Stimulated activated CD4-positive, alpha-beta T cell treated with anti-CD3 and anti-CD28 coated beads, Interleukin-1b, Interleukin-23, amount 100 ng/mL, for 48 hours (primary cell): ENCODE results near the gene GFPT1.
A peak's percentile ranks its signal among the peaks of the same experiment; 100 is the strongest.
"Not testable (repeated sequence)": the region's sequence is repeated elsewhere in the genome, so short reads cannot be mapped to it uniquely, and the experiment has no call there.

Experiments
- DNase-seq: peaks from one replicate; pipeline ENCODE4 v3.0.0-alpha.2; 2020

The GFPT1 gene

GRCh38 chr2:69383176-69383812 lies 3.7 kb downstream of the GFPT1 start:
- DNase-seq = no peak

DNA sequence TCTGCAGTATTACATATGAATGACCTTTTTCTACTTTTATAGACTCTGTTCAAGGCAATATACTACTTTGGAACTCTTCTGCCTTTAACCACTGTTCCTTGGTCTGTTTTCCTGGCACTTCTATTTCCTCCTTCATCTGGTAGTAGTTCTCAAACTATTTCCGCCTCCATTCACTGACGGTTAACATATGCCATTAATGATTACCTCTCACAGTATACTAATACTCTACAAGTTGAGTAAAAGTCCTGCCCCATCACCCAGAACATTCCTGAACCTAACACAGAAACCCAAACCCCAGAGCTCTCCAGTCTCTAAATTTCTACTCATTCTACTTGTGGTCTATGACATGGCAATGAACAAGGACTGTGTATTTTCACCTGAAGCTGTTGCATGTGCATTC lies 4.5 kb downstream of the GFPT1 start:
- DNase-seq = no peak

GRCh38 chr2:69381337-69381737 lies 5.7 kb downstream of the GFPT1 start:
- peak; percentile 44 for DNase-seq

- DNase-seq = no peak
Measured at GRCh38 chr2:69380072-69380917, 6.7 kb downstream of the GFPT1 start.

DNA sequence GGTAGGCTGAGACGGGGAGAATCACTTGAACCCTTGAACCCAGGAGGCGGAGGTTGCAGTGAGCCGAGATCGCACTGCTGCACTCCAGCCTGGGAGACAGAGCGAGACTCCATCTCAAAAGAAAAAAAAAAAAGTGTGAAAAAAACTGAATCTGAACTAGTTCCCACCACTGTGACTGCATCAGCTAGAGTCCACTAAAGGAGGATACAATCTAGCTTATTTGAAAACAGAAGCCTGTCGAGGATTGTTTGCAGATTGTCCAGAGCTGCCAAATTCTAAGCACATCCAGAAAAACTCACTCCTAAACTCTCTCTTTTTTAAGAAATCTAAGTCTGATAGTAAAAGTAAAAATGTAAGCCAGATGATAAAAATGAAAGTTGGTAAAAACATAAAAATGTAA lies 10.6 kb downstream of the GFPT1 start:
- no peak for DNase-seq

DNA sequence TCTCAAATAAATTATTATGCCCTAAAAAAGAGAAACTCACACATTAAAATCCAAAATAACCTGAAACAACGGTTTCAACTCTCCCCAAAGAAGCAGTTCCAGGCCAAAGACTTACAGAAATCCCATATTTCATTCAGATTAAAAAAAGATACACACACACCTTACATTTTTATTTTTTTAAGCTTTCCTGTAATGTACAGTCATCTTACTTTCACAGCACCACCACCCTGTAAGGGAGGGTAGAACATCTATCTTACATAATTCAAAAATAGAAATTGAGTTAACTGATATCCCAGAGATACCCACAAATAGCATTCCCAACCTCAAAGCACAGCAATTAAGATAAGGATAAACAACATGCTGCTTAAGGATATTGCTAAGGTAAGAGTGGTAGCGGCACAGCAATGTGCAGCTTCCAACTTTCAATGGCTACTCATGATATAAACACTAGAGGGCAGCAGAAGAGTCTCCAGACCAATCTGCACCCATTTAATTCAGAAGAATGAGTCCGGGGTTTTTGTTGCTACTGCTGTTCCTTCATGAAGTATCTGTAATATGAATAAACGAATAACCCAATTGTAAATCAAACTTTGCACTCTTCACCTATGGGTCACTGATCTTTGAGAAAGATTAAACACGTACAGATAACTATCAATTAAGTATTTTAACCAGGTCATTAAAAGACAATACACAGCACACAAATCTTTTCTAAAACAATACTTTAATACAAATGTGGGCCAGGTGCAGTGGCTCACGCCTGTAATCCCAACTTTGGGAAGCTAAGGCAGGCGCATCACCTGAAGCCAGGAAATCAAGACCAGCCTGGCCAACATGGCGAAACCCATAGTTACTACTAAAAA lies 11.3 kb downstream of the GFPT1 start:
- DNase-seq = no peak

- DNase-seq = no peak
Measured at GRCh38 chr2:69372767-69373166, 14.3 kb downstream of the GFPT1 start.

DNA sequence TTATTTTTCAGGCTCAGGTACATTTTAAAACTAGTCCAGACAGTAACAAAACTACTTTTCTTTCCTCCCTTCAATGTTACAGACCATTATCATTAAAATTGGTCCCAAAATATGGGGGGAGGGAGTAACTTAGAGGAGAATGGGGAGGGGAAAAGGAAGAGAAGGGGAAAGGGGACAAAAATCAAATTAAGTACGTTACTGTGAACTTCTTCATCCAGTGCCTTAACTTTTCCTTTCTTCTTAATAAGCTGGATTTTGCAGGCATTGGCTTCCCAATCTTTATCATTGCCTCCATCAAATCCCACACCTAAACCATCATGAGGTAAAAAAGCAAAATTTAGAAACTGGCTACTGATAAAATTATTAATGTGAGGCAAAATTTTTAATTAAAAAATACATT lies 17.2 kb downstream of the GFPT1 start:
- DNase-seq = no peak

DNA sequence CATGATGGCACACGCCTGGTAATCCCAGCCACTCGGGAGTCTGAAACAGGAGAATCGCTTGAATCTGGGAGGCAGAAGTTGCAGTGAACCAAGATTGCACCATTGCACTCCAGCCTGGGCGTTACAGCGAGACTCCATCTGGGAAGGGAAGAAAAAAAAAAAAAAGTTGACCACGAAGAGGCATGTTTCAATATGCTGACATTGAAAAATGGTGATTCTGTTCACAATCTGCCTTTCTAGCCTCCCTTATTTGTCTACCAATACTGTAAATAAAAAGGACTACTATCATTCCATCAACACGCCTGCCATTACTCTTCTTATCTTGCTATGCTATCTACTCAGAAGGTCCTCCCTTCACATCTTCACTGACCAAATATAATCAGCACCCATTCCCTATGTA lies 18.4 kb downstream of the GFPT1 start:
- DNase-seq = no peak

DNA sequence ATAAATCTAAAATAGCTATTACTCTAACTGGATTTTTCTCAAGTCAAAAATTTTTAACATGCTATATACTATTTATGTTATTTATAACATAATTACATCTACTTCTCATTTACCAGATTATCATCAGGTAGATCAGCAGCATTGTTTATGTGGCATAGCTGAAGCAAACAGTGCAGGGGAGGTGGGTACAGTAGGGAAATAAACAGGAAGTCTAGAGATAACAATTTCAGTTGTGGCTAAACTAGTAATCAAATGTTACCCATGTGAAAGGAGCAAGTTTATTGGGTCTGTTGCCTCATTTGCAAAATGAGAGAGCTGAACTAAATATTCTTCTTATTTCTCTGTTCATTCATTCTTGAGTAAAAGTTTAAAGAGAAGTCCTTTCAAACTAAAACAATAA lies 27.7 kb downstream of the GFPT1 start:
- DNase-seq = no peak

DNA sequence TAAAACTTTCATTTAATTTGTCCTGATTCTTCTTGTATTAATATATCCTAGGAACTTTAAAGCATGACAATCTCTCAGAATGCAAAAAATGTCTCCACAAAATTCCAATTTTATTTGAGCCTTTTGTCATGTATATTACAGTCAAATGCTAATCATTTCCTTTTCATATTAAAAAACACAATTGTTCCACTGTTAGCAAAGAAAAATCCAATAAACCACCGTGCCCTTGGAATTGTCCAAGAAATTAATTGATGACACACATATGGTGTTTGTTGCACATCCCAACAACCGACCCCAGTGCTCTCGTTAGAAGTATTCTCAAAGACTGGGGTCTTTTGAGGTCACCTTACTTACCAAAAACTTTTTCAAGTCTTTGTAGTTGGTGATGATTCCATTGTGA lies 28.1 kb downstream of the GFPT1 start:
- no peak for DNase-seq

GRCh38 chr2:69356471-69356870 lies 30.6 kb downstream of the GFPT1 start:
- no peak for DNase-seq

DNA sequence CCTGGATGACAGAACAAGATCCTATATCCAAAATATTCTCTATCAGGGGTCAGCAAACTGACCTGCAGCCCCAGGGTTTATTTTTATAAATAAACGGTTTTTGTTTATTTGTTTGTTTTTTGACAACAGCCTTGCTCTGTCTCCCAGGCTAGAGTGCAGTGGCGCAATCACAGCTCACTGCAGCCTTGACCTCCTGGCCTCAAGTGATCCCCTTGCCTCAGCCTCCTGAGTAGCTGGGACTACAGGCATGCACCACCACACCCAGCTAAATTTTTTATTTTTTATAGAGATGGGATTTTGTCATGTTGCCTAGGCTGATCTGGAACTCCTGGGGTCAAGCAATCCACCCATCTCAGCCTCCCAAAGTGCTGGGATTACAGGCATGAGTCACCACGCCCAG lies 32.1 kb downstream of the GFPT1 start:
- DNase-seq = not testable (repeated sequence)

- DNase-seq = no peak
Measured at GRCh38 chr2:69353360-69353759, 33.7 kb downstream of the GFPT1 start.

- no peak for DNase-seq
Measured at GRCh38 chr2:69348781-69349180, 38.2 kb downstream of the GFPT1 start.

DNA sequence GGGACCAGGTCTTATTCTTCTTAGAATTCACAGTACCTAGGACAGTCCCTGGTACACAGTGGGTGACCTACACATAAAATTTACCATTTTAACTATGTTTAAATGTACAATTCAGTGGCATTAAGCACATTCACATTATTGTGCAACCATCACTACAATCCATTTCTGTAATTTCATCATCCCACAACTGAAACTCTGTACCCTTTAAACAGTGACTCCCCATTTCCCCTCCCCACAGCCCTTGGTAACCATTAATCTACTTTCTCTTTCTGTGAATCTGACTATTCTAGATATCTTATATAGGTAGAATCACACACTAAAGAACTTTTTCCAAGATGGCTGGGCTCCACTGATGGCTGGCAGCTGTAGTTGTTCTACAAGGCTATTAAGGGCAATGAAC lies 41.6 kb downstream of the GFPT1 start:
- no peak for DNase-seq

DNA sequence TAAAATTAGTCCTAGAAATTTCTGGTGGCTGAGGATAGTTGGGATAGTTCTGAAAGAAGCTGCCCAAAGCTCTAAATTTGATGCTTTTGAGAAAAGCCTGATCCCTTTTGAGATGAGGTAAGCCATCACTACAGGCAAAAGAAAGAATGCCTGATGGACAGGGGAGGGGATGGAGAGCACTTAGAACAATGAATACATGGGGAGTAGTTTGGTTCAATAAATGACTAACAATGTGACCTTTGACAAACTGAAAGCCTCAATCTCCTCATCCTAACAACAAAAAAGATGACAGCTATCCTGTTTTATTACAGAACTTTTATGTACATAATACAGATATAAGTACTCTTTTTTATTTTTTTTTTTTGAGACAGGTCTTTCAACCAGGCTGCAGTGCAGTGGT lies 42.7 kb downstream of the GFPT1 start:
- DNase-seq = no peak

- no peak for DNase-seq
Measured at GRCh38 chr2:69340101-69340775, 46.8 kb downstream of the GFPT1 start.

GRCh38 chr2:69335311-69335710 lies 51.7 kb downstream of the GFPT1 start:
- no peak for DNase-seq

- no peak for DNase-seq
Measured at GRCh38 chr2:69333352-69333751, 53.7 kb downstream of the GFPT1 start.

- DNase-seq = no peak
Measured at GRCh38 chr2:69330781-69331180, 56.2 kb downstream of the GFPT1 start.

DNA sequence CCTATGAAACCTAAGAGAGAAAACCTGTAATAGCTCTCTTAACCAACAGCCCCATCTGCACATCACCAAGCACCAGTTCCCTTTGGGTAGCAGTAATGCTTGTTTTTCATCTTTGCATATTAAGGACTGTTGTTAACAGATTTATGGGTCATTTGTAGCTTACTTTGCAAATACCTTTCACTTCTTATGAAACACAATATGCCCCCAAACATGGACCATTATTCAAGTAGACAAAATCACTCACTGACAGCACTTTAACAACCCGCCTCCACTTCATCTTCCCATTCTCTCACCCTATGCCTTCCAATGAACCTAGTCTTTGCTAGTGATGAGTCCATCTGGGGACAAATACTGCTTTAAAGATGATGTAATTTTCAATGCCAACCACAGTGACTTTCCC lies 64.4 kb downstream of the GFPT1 start:
- no peak for DNase-seq

- DNase-seq = no peak
Measured at GRCh38 chr2:69316550-69316949, 70.5 kb downstream of the GFPT1 start.
